Inferior parietal cortex (tissue), 1 donor: ENCODE data around the gene ZNF469.

Source experiments
- DNase-seq: peaks from one replicate; pipeline ENCODE4 v3.0.0-alpha.2; 2016; ENCODE audit errors: extremely low spot score

Gene ZNF469

GRCh38 chr16:88378401-88378800, 4.4 kb upstream of the ZNF469 start:
- no peak for DNase-seq

GRCh38 chr16:88378836-88379693, 3.7 kb upstream of the ZNF469 start:
- DNase-seq: no peak

GRCh38 chr16:88379694-88380040, 3.1 kb upstream of the ZNF469 start:
- no peak for DNase-seq

GRCh38 chr16:88380099-88380498, 2.7 kb upstream of the ZNF469 start:
- no peak for DNase-seq

- DNase-seq: no peak
Measured at GRCh38 chr16:88380619-88381018, 2.1 kb upstream of the ZNF469 start.

- no peak for DNase-seq
Measured at GRCh38 chr16:88381820-88382451, 823 bp upstream of the ZNF469 start.

- DNase-seq: no peak
Measured at GRCh38 chr16:88383401-88384221, 852 bp downstream of the ZNF469 start.

GRCh38 chr16:88384222-88385111, 1.7 kb downstream of the ZNF469 start:
- no peak for DNase-seq

- no peak for DNase-seq
Measured at GRCh38 chr16:88385112-88385594, 2.4 kb downstream of the ZNF469 start.

- no peak for DNase-seq
Measured at GRCh38 chr16:88385831-88386815, 3.4 kb downstream of the ZNF469 start.

- no peak for DNase-seq
Measured at GRCh38 chr16:88387180-88387765, 4.5 kb downstream of the ZNF469 start.

- DNase-seq: peak; percentile 22
Measured at GRCh38 chr16:88387941-88388627, 5.3 kb downstream of the ZNF469 start.

- DNase-seq: no peak
Measured at GRCh38 chr16:88389191-88389590, 6.4 kb downstream of the ZNF469 start.

- DNase-seq: no peak
Measured at GRCh38 chr16:88389621-88390160, 6.9 kb downstream of the ZNF469 start.

- DNase-seq: no peak
Measured at GRCh38 chr16:88390265-88390664, 7.5 kb downstream of the ZNF469 start.

- DNase-seq: no peak
Measured at GRCh38 chr16:88390735-88391134, 8.0 kb downstream of the ZNF469 start.

- no peak for DNase-seq
Measured at GRCh38 chr16:88391144-88391850, 8.5 kb downstream of the ZNF469 start.

- no peak for DNase-seq
Measured at GRCh38 chr16:88392111-88392510, 9.4 kb downstream of the ZNF469 start.
